GM19035 (cell line): Measurements from ENCODE around the gene PCDHB1.

Experiments used
- ATAC-seq: cut with Tn5 transposase; IDR thresholded peaks from one replicate; pipeline ENCODE4 v1.9.1; 2021; ENCODE audit not compliant: unreplicated experiment

Gene PCDHB1

GRCh38 chr5:141050622-141051520 is at the start of gene PCDHB1:
TSS of gene PCDHB1 (plus strand) at chr5:141051374. CDS start at chr5:141051471, 97 bp downstream.
- ATAC-seq: no peak

GRCh38 chr5:141001446-141001843 is 49.7 kb upstream of the PCDHB1 start:
- no peak for ATAC-seq

- ATAC-seq: no peak
Observed at GRCh38 chr5:141001844-141002604, 49.1 kb upstream of the PCDHB1 start.

GRCh38 chr5:141002605-141002965 is 48.6 kb upstream of the PCDHB1 start:
- ATAC-seq: no peak

GRCh38 chr5:141003031-141003430 is 48.1 kb upstream of the PCDHB1 start:
- no peak for ATAC-seq

GRCh38 chr5:141003791-141004611 is 47.2 kb upstream of the PCDHB1 start:
- no peak for ATAC-seq

GRCh38 chr5:141007791-141008190 is 43.4 kb upstream of the PCDHB1 start:
- no peak for ATAC-seq

GRCh38 chr5:141010047-141010793 is 41.0 kb upstream of the PCDHB1 start:
- ATAC-seq: no peak

- ATAC-seq: no peak
Observed at GRCh38 chr5:141017943-141018342, 33.2 kb upstream of the PCDHB1 start.

- no peak for ATAC-seq
Observed at GRCh38 chr5:141022384-141022783, 28.8 kb upstream of the PCDHB1 start.

- ATAC-seq: no peak
Observed at GRCh38 chr5:141031006-141031405, 20.2 kb upstream of the PCDHB1 start.

GRCh38 chr5:141032626-141033025 is 18.5 kb upstream of the PCDHB1 start:
- no peak for ATAC-seq

GRCh38 chr5:141039061-141039460 is 12.1 kb upstream of the PCDHB1 start:
- ATAC-seq: no peak

GRCh38 chr5:141039517-141039916 is 11.7 kb upstream of the PCDHB1 start:
- no peak for ATAC-seq

GRCh38 chr5:141040093-141040770 is 10.9 kb upstream of the PCDHB1 start:
- no peak for ATAC-seq

GRCh38 chr5:141040771-141041426 is 10.3 kb upstream of the PCDHB1 start:
- no peak for ATAC-seq

- ATAC-seq: no peak
Observed at GRCh38 chr5:141041427-141041785, 9.8 kb upstream of the PCDHB1 start.

GRCh38 chr5:141042555-141042954 is 8.6 kb upstream of the PCDHB1 start:
- no peak for ATAC-seq

- no peak for ATAC-seq
Observed at GRCh38 chr5:141051521-141051866, 320 bp downstream of the PCDHB1 start.

- no peak for ATAC-seq
Observed at GRCh38 chr5:141077826-141078225, 26.7 kb downstream of the PCDHB1 start.
